Stimulated activated effector memory CD8-positive, alpha-beta T cell treated with anti-CD3 and anti-CD28 coated beads, Interleukin-12 subunit alpha, Interleukin-12 subunit beta, amount 100 ng/mL, for 72 hours (primary cell): ENCODE measurements around the gene TAF12.
"Not testable (repeated sequence)": the region's sequence is repeated elsewhere in the genome, so short reads cannot be mapped to it uniquely, and the experiment has no call there.

Source experiments
- ATAC-seq: fragments of 150-1000 bp; cut with Tn5 transposase; 2 replicates; pipeline ENCODE4 v1.10.0; 2021
- DNase-seq, 2 donors: peaks; one replicate each; pipeline ENCODE4 v3.0.0; 2021 to 2022; ENCODE audit warnings: low spot score in 2 of 2
- H3K27ac Mint-ChIP-seq: one replicate; pipeline ENCODE4 v1.8.0; 2022; ENCODE audit warnings: mild to moderate bottlenecking, mixed read lengths
- H3K36me3 Mint-ChIP-seq: one replicate; pipeline ENCODE4 v1.8.0; 2022; ENCODE audit warnings: mild to moderate bottlenecking, mixed read lengths
- H3K4me1 Mint-ChIP-seq: one replicate; pipeline ENCODE4 v1.8.0; 2022; ENCODE audit warnings: mixed read lengths
- H3K4me3 Mint-ChIP-seq: one replicate; pipeline ENCODE4 v1.8.0; 2022; ENCODE audit warnings: mild to moderate bottlenecking, mixed read lengths
- H3K9me3 Mint-ChIP-seq: one replicate; pipeline ENCODE4 v1.8.0; 2022; ENCODE audit warnings: mixed read lengths

TAF12 gene

GRCh38 chr1:28653870-28654269 lies 11.0 kb upstream of the TAF12 start:
- H3K4me1 Mint-ChIP-seq, H3K27ac Mint-ChIP-seq, H3K9me3 Mint-ChIP-seq, H3K4me3 Mint-ChIP-seq, ATAC-seq, DNase-seq: not testable (repeated sequence)
- peaks cover 13% of the 10 kb centered on the region for H3K36me3 Mint-ChIP-seq

GRCh38 chr1:28653063-28653462 lies 10.2 kb upstream of the TAF12 start:
- Mint-ChIP-seq H3K36me3 (peaks cover 22% of the 10 kb centered on the region), H3K4me1 (peaks cover 11% of the 10 kb centered on the region)
- not testable (repeated sequence) for H3K4me3 Mint-ChIP-seq, H3K27ac Mint-ChIP-seq, ATAC-seq, DNase-seq, H3K9me3 Mint-ChIP-seq

- DNase-seq, result peak; percentile 77 to 94
- Mint-ChIP-seq H3K36me3 (peaks cover 31% of the 10 kb centered on the region), H3K27ac (peak within 1 kb of the TSS; percentile 100), H3K4me1 (peaks cover 28% of the 10 kb centered on the region), H3K4me3 (peak within 1 kb of the TSS; percentile 76), H3K9me3 (no peaks in the 10 kb centered on the region)
- ATAC-seq, result peak; percentile 85
These were observed 5.8 kb upstream of the TAF12 start, which contains the start of gene RNU11 for GRCh38 chr1:28648474-28649198. RNU11 (plus strand) TSS chr1:28648600.

- peak; percentile 83 for ATAC-seq
- Mint-ChIP-seq H3K27ac (peak overlapping the region; percentile 100), H3K4me3 (peak overlapping the region; percentile 76), H3K9me3 (no peaks in the 10 kb centered on the region), H3K4me1 (peaks cover 32% of the 10 kb centered on the region), H3K36me3 (peaks cover 37% of the 10 kb centered on the region)
- peak; percentile 65 to 91 for DNase-seq
These were observed 5.2 kb upstream of the TAF12 start for GRCh38 chr1:28648008-28648473.

GRCh38 chr1:28646040-28646439 lies 3.2 kb upstream of the TAF12 start:
- H3K9me3 Mint-ChIP-seq, result no peaks in the 10 kb centered on the region
- H3K27ac Mint-ChIP-seq, result no peak overlapping the region
- DNase-seq (no peak), ATAC-seq (no peak)
- H3K4me1 Mint-ChIP-seq, result peaks cover 47% of the 10 kb centered on the region
- peaks cover 57% of the 10 kb centered on the region for H3K36me3 Mint-ChIP-seq
- no peak overlapping the region for H3K4me3 Mint-ChIP-seq

- not testable (repeated sequence) for H3K27ac Mint-ChIP-seq, H3K9me3 Mint-ChIP-seq, H3K4me3 Mint-ChIP-seq, ATAC-seq, DNase-seq
- Mint-ChIP-seq H3K36me3 (peaks cover 57% of the 10 kb centered on the region), H3K4me1 (peaks cover 47% of the 10 kb centered on the region)
These were observed 2.5 kb upstream of the TAF12 start for GRCh38 chr1:28645406-28645805.

GRCh38 chr1:28644494-28644893 lies 1.6 kb upstream of the TAF12 start:
- peaks cover 47% of the 10 kb centered on the region for H3K4me1 Mint-ChIP-seq

GRCh38 chr1:28642056-28642846 lies 616 bp downstream of the TAF12 start:
- Mint-ChIP-seq H3K36me3 (peaks cover 28% of the 10 kb centered on the region), H3K27ac (peak overlapping the region; percentile 99), H3K4me1 (peaks cover 32% of the 10 kb centered on the region), H3K9me3 (no peaks in the 10 kb centered on the region), H3K4me3 (peak overlapping the region; percentile 100)
- DNase-seq, result no peak
- peak; percentile 43 for ATAC-seq

More at GRCh38 chr1:28644494-28644893, 1.6 kb upstream of the TAF12 start:
- ATAC-seq (no peak), DNase-seq (no peak)
- H3K9me3 Mint-ChIP-seq, result no peaks in the 10 kb centered on the region
- peak overlapping the region; percentile 99 for H3K27ac Mint-ChIP-seq
- peaks cover 49% of the 10 kb centered on the region for H3K36me3 Mint-ChIP-seq
- peak overlapping the region; percentile 100 for H3K4me3 Mint-ChIP-seq

- DNase-seq (no peak), ATAC-seq (no peak)
- peaks cover 35% of the 10 kb centered on the region for H3K36me3 Mint-ChIP-seq
- peaks cover 32% of the 10 kb centered on the region for H3K4me1 Mint-ChIP-seq
- no peaks in the 10 kb centered on the region for H3K9me3 Mint-ChIP-seq
- peak overlapping the region; percentile 100 for H3K4me3 Mint-ChIP-seq
- peak overlapping the region; percentile 14 for H3K27ac Mint-ChIP-seq
These were observed 2.1 kb downstream of the TAF12 start for GRCh38 chr1:28640766-28641165.

- Mint-ChIP-seq H3K4me3 (no peak overlapping the region), H3K4me1 (peaks cover 9% of the 10 kb centered on the region), H3K36me3 (peaks cover 14% of the 10 kb centered on the region), H3K27ac (peak overlapping the region; percentile 54), H3K9me3 (no peaks in the 10 kb centered on the region)
- no peak for DNase-seq
- ATAC-seq, result no peak
These were observed 10.3 kb downstream of the TAF12 start for GRCh38 chr1:28632560-28632959.

- ATAC-seq, result no peak
These were observed 11.2 kb downstream of the TAF12 start for GRCh38 chr1:28631713-28632112.

GRCh38 chr1:28613175-28613574 lies 29.7 kb downstream of the TAF12 start:
- Mint-ChIP-seq H3K9me3 (no peaks in the 10 kb centered on the region), H3K27ac (no peak overlapping the region), H3K4me1 (no peaks in the 10 kb centered on the region), H3K4me3 (no peak overlapping the region), H3K36me3 (peaks cover 93% of the 10 kb centered on the region)
- no peak for DNase-seq
- no peak for ATAC-seq

More at GRCh38 chr1:28631713-28632112, 11.2 kb downstream of the TAF12 start:
- H3K27ac Mint-ChIP-seq, result peak overlapping the region; percentile 54
- DNase-seq, result no peak
- H3K9me3 Mint-ChIP-seq, result no peaks in the 10 kb centered on the region
- no peak overlapping the region for H3K4me3 Mint-ChIP-seq
- H3K36me3 Mint-ChIP-seq, result peaks cover 12% of the 10 kb centered on the region
- peaks cover 9% of the 10 kb centered on the region for H3K4me1 Mint-ChIP-seq

- Mint-ChIP-seq H3K9me3 (no peaks in the 10 kb centered on the region), H3K36me3 (peaks cover 88% of the 10 kb centered on the region), H3K27ac (no peak overlapping the region), H3K4me1 (peaks cover 5% of the 10 kb centered on the region), H3K4me3 (no peak overlapping the region)
- DNase-seq (no peak), ATAC-seq (no peak)
These were observed 36.1 kb downstream of the TAF12 start for GRCh38 chr1:28606771-28607170.

GRCh38 chr1:28604962-28605361 lies 37.9 kb downstream of the TAF12 start:
- H3K36me3 Mint-ChIP-seq, result peaks cover 82% of the 10 kb centered on the region
- DNase-seq (no peak), ATAC-seq (no peak)
- H3K4me1 Mint-ChIP-seq, result peaks cover 10% of the 10 kb centered on the region
- no peaks in the 10 kb centered on the region for H3K9me3 Mint-ChIP-seq
- H3K4me3 Mint-ChIP-seq, result no peak overlapping the region
- H3K27ac Mint-ChIP-seq, result no peak overlapping the region

GRCh38 chr1:28604411-28604810 lies 38.5 kb downstream of the TAF12 start:
- H3K27ac Mint-ChIP-seq, result no peak overlapping the region
- DNase-seq (no peak), ATAC-seq (no peak)
- H3K36me3 Mint-ChIP-seq, result peaks cover 77% of the 10 kb centered on the region
- no peak overlapping the region for H3K4me3 Mint-ChIP-seq
- H3K9me3 Mint-ChIP-seq, result no peaks in the 10 kb centered on the region
- peaks cover 10% of the 10 kb centered on the region for H3K4me1 Mint-ChIP-seq
